GM23338 (cell line): ENCODE measurements around the gene SH3GLB1. TPM values are rescaled to one million over a fixed set of nuclear protein-coding genes. Genes with fewer than 3 reads are reported as not detected.

ENCODE experiments used
- ATAC-seq: fragments of 200-7000 bp; cut with Tn5 transposase; 3 replicates; pipeline ENCODE4 v1.9.1; 2020
- DNase-seq: peaks from one replicate; pipeline ENCODE4 v3.0.0-alpha.2; 2015; ENCODE audit warnings: low spot score
- H2AFZ ChIP-seq: fragments of 200-600 bp; sonication (generic); 2 replicates; pipeline ENCODE4 v1.8.0; 2016; ENCODE audit warnings: antibody characterized with exemption, mild to moderate bottlenecking, moderate library complexity
- H3F3A ChIP-seq: fragments of 200-600 bp; sonication (generic); replicated peaks from 2 replicates; pipeline ENCODE4 v1.8.0; 2017; ENCODE audit warnings: antibody characterized with exemption, mixed run types, low read depth
- H3K27ac ChIP-seq: fragments of 200-600 bp; sonication (generic); 2 replicates; pipeline ENCODE4 v1.6.1; 2016; ENCODE audit warnings: low read depth
- H3K27me3 ChIP-seq: fragments of 200-600 bp; sonication (generic); 2 replicates; pipeline ENCODE4 v1.8.0; 2016; ENCODE audit warnings: mild to moderate bottlenecking, mixed run types, moderate library complexity; ENCODE audit not compliant: insufficient read depth
- H3K36me3 ChIP-seq: fragments of 200-600 bp; sonication (generic); 2 replicates; pipeline ENCODE4 v1.8.0; 2016; ENCODE audit warnings: mild to moderate bottlenecking; ENCODE audit not compliant: insufficient read depth
- H3K4me1 ChIP-seq: fragments of 200-600 bp; sonication (generic); 2 replicates; pipeline ENCODE4 v1.8.0; 2016; ENCODE audit warnings: mild to moderate bottlenecking, moderate library complexity; ENCODE audit not compliant: insufficient read depth
- H3K4me2 ChIP-seq: fragments of 200-600 bp; sonication (generic); 2 replicates; pipeline ENCODE4 v1.7.1; 2017; ENCODE audit warnings: mixed run types
- H3K4me3 ChIP-seq: fragments of 200-600 bp; sonication (generic); 2 replicates; pipeline ENCODE4 v1.6.1; 2016; ENCODE audit warnings: mixed run types
- H3K79me2 ChIP-seq: fragments of 200-600 bp; sonication (generic); replicated peaks from 2 replicates; pipeline ENCODE4 v1.8.0; 2017; ENCODE audit warnings: mild to moderate bottlenecking; ENCODE audit not compliant: insufficient read depth
- H3K9me2 ChIP-seq: fragments of 200-600 bp; sonication (generic); 2 replicates; pipeline ENCODE4 v1.8.0; 2017; ENCODE audit not compliant: insufficient read depth
- H4K20me1 ChIP-seq: fragments of 200-600 bp; sonication (generic); replicated peaks from 2 replicates; pipeline ENCODE4 v1.8.0; 2017; ENCODE audit warnings: mild to moderate bottlenecking; ENCODE audit not compliant: insufficient read depth
- H3K27ac Mint-ChIP-seq: 2 replicates; pipeline ENCODE4 v1.8.0; 2020; ENCODE audit warnings: inconsistent platforms, mild to moderate bottlenecking, moderate library complexity, mixed read lengths
- H3K27me3 Mint-ChIP-seq: 3 replicates; pipeline ENCODE4 v1.8.0; 2022; ENCODE audit warnings: low read depth, mild to moderate bottlenecking, moderate library complexity, mixed read lengths, inconsistent platforms; ENCODE audit not compliant: insufficient read depth, poor library complexity
- H3K36me3 Mint-ChIP-seq: 3 replicates; pipeline ENCODE4 v1.8.0; 2021; ENCODE audit warnings: low read depth, mild to moderate bottlenecking, inconsistent platforms, moderate library complexity, mixed read lengths
- H3K4me1 Mint-ChIP-seq: 3 replicates; pipeline ENCODE4 v1.8.0; 2020; ENCODE audit warnings: mild to moderate bottlenecking, inconsistent platforms, mixed read lengths
- H3K4me3 Mint-ChIP-seq: 3 replicates; pipeline ENCODE4 v1.8.0; 2021; ENCODE audit warnings: moderate library complexity, mild to moderate bottlenecking, inconsistent platforms, mixed read lengths
- H3K9me3 Mint-ChIP-seq: 3 replicates; pipeline ENCODE4 v1.8.0; 2020; ENCODE audit warnings: moderate library complexity, mild to moderate bottlenecking, inconsistent platforms, mixed read lengths
- CTCF ChIP-seq, 2 experiments: fragments of 200-600 bp in 1 of 2; sonication (generic) in 1 of 2; conservative IDR thresholded peaks; 2 replicates each; pipeline versions ENCODE4 v1.5.1 to v1.6.1; 2016 to 2017; ENCODE audit warnings: antibody characterized with exemption in 2 of 2, low read depth in 2 of 2, mild to moderate bottlenecking in 2 of 2, moderate library complexity in 1 of 2
- EZH2 ChIP-seq: fragments of 200-600 bp; sonication (generic); IDR thresholded peaks from one replicate; pipeline ENCODE4 v1.8.0; 2017; ENCODE audit warnings: antibody characterized with exemption, mild to moderate bottlenecking, low read depth; ENCODE audit not compliant: unreplicated experiment
- EZH2phosphoT487 ChIP-seq: fragments of 200-600 bp; sonication (generic); IDR thresholded peaks from one replicate; pipeline ENCODE4 v1.8.1; 2018; ENCODE audit warnings: antibody characterized with exemption; ENCODE audit not compliant: unreplicated experiment
- JUNB ChIP-seq: IDR thresholded peaks from one replicate; pipeline ENCODE4 v1.6.1; 2016; ENCODE audit warnings: antibody characterized with exemption; ENCODE audit not compliant: unreplicated experiment
- NANOG ChIP-seq: IDR thresholded peaks from 2 replicates; pipeline ENCODE4 v1.6.1; 2016; ENCODE audit warnings: antibody characterized with exemption, borderline replicate concordance
- POLR2AphosphoS5 ChIP-seq: IDR thresholded peaks from 2 replicates; pipeline ENCODE4 v1.6.1; 2016; ENCODE audit warnings: antibody characterized with exemption, low read depth
- STAT1 ChIP-seq: IDR thresholded peaks from one replicate; pipeline ENCODE4 v1.6.1; 2016; ENCODE audit warnings: antibody characterized with exemption; ENCODE audit not compliant: unreplicated experiment
- ZNF114 ChIP-seq: fragments of 250-450 bp; sonication (Bioruptor Pico); IDR thresholded peaks from 2 replicates; pipeline ENCODE4 v1.5.0; 2020; ENCODE audit warnings: mild to moderate bottlenecking, moderate library complexity
- ZNF331 ChIP-seq: fragments of 250-450 bp; sonication (Bioruptor Pico); IDR thresholded peaks from 2 replicates; pipeline ENCODE4 v1.5.0; 2020; ENCODE audit warnings: low read depth, mild to moderate bottlenecking, moderate library complexity
- polyA plus RNA-seq: library from polyadenylated mRNA; unstranded; fragments of >200 nt; fragmentation: Nextera tagmentation; extraction: Ambion mirVana; gene quantifications from 2 replicates; pipeline ENCODE4 v1.2.1, GENCODE V29; 2016
- total RNA-seq: library from RNA; depleted of rRNA; stranded (reverse); fragments of >200 nt; shearing (Covaris generic); gene quantifications from 2 replicates; pipeline ENCODE4 v1.2.3, GENCODE V29; 2014
- TF ChIP-seq, protein P1 (sequence below): IDR thresholded peaks from one replicate; pipeline ENCODE4 v1.6.1; 2018; ENCODE audit warnings: antibody characterized with exemption; ENCODE audit not compliant: unreplicated experiment
- TF ChIP-seq, protein P2 (sequence below): IDR thresholded peaks from 2 replicates; pipeline ENCODE4 v1.6.1; 2016; ENCODE audit warnings: antibody characterized with exemption

SH3GLB1 gene
- total and polyA plus RNA-seq, 2 experiments from 2014 or later = 21.4 to 29.4 TPM

- Histone ChIP-seq H3K4me1 (peaks cover 8% of the 10 kb centered on the region; the same call in 1 of the 2 replicates), H2AFZ (no peak overlapping the region), H3K27me3 (no peaks in the 10 kb centered on the region), H3K9me2 (no peaks in the 10 kb centered on the region), H3K4me3 (no peak overlapping the region), H3K4me2 (no peak overlapping the region), H3F3A (no peaks in the 10 kb centered on the region), H3K79me2 (peaks cover 75% of the 10 kb centered on the region), H3K27ac (no peak overlapping the region), H3K36me3 (no peaks in the 10 kb centered on the region), H4K20me1 (no peaks in the 10 kb centered on the region; the same call in 1 of the 2 replicates)
- Mint-ChIP-seq H3K4me1 (peaks cover 10% of the 10 kb centered on the region), H3K36me3 (no peaks in the 10 kb centered on the region; the same call in 2 of the 3 replicates), H3K27ac (no peak overlapping the region), H3K9me3 (no peaks in the 10 kb centered on the region), H3K27me3 (no peaks in the 10 kb centered on the region), H3K4me3 (no peak overlapping the region)
- DNase-seq = peak; percentile 10
- TF ChIP-seq EZH2 (no peak), POLR2AphosphoS5 (no peak), STAT1 (no peak), NANOG (no peak), ZNF331 (no peak), CTCF (conservative IDR thresholded peaks at IDR 0.05; ENCODE audit: low read depth in 2 of 2) (no peak), EZH2phosphoT487 (no peak), JUNB (no peak)
- TF ChIP-seq, protein P1, sequence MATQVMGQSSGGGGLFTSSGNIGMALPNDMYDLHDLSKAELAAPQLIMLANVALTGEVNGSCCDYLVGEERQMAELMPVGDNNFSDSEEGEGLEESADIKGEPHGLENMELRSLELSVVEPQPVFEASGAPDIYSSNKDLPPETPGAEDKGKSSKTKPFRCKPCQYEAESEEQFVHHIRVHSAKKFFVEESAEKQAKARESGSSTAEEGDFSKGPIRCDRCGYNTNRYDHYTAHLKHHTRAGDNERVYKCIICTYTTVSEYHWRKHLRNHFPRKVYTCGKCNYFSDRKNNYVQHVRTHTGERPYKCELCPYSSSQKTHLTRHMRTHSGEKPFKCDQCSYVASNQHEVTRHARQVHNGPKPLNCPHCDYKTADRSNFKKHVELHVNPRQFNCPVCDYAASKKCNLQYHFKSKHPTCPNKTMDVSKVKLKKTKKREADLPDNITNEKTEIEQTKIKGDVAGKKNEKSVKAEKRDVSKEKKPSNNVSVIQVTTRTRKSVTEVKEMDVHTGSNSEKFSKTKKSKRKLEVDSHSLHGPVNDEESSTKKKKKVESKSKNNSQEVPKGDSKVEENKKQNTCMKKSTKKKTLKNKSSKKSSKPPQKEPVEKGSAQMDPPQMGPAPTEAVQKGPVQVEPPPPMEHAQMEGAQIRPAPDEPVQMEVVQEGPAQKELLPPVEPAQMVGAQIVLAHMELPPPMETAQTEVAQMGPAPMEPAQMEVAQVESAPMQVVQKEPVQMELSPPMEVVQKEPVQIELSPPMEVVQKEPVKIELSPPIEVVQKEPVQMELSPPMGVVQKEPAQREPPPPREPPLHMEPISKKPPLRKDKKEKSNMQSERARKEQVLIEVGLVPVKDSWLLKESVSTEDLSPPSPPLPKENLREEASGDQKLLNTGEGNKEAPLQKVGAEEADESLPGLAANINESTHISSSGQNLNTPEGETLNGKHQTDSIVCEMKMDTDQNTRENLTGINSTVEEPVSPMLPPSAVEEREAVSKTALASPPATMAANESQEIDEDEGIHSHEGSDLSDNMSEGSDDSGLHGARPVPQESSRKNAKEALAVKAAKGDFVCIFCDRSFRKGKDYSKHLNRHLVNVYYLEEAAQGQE = no peak
- TF ChIP-seq, protein P2, sequence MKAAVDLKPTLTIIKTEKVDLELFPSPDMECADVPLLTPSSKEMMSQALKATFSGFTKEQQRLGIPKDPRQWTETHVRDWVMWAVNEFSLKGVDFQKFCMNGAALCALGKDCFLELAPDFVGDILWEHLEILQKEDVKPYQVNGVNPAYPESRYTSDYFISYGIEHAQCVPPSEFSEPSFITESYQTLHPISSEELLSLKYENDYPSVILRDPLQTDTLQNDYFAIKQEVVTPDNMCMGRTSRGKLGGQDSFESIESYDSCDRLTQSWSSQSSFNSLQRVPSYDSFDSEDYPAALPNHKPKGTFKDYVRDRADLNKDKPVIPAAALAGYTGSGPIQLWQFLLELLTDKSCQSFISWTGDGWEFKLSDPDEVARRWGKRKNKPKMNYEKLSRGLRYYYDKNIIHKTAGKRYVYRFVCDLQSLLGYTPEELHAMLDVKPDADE = no peak
- peak; percentile 71 for ATAC-seq
Observed at GRCh38 chr1:86713477-86713876, 9.1 kb downstream of the SH3GLB1 start.

DNA sequence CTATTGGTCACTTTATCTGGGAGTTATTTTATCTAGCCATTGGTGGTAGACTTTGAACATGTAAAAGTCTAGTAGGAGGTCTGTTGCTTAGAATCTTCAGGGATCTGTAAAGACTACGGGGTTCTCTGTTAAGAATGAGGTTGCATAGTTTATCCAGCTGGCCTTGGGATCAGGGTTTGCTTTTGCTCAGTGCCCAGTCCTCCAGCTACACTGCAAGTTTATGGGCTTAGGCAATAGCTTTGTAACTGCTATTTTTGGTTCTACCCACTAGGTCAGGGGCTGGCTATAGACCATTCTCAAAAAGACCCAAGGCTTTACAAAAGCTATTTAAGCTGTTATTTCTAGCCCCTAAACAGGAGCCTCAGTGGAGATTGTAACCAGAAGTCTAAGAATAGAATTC lies 9.8 kb downstream of the SH3GLB1 start:
- peaks cover 10% of the 10 kb centered on the region for H3K4me1 Mint-ChIP-seq
- no peaks in the 10 kb centered on the region; the same call in 1 of the 2 replicates for H4K20me1 ChIP-seq
- peaks cover 8% of the 10 kb centered on the region; the same call in 1 of the 2 replicates for H3K4me1 ChIP-seq
- H3K27ac ChIP-seq = no peak overlapping the region
- no peak overlapping the region for H3K4me3 Mint-ChIP-seq
- H3K9me2 ChIP-seq = no peaks in the 10 kb centered on the region
- no peak overlapping the region for H2AFZ ChIP-seq
- H3K36me3 Mint-ChIP-seq = no peaks in the 10 kb centered on the region; the same call in 2 of the 3 replicates
- no peaks in the 10 kb centered on the region for H3K36me3 ChIP-seq
- H3K27me3 Mint-ChIP-seq = no peaks in the 10 kb centered on the region
- ATAC-seq = peak; percentile 49; the same call in 1 of the 3 replicates
- H3F3A ChIP-seq = no peaks in the 10 kb centered on the region
- no peak overlapping the region for H3K4me2 ChIP-seq
- H3K79me2 ChIP-seq = peaks cover 68% of the 10 kb centered on the region
- no peak overlapping the region for H3K4me3 ChIP-seq
- no peak overlapping the region for H3K27ac Mint-ChIP-seq
- DNase-seq = no peak
- no peaks in the 10 kb centered on the region for H3K9me3 Mint-ChIP-seq
- no peaks in the 10 kb centered on the region for H3K27me3 ChIP-seq
- no peak for TF ChIP-seq POLR2AphosphoS5
- TF ChIP-seq ZNF114 (CRISPR knock-in tag) = no peak
- TF ChIP-seq CTCF (conservative IDR thresholded peaks at IDR 0.05; ENCODE audit: low read depth in 2 of 2) = no peak
- TF ChIP-seq JUNB = no peak
